SHP77 (cell line): Measurements from ENCODE around the gene TPM2.
A peak's percentile ranks its signal among the peaks of the same experiment; 100 is the strongest.

Experiments
- DNase-seq, 2 experiments: peaks; one replicate each; lab custom pipeline; 2025; lab: John Stamatoyannopoulos, UW

The TPM2 gene

GRCh38 chr9:35696520-35697215, 6.9 kb upstream of the TPM2 start:
- peak; percentile 3 to 10 for DNase-seq

DNA sequence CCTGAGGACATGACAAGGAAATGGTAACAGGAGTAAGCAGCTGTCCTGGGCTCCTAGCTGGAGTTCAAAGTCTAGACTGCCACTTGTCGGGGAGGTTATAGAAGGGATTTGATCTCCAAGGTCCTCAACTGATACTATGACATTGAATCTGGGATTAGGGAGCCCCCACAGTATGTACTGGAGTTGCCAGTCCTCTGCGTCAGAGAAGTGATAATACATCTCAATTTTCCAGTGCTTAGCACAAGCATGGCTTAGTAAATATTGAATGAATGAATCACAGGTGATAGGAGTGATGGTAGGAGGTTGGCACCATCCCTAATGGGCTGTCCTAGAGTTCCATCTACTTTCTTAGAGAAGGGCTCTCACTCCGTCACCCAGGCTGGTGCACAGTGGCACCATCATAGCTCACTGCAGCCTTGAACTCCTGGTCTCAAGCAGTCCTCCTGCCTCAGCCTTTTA, 6.2 kb upstream of the TPM2 start:
- DNase-seq, result no peak

- DNase-seq, result no peak
Observed at GRCh38 chr9:35691757-35692301, 2.1 kb upstream of the TPM2 start.

DNA sequence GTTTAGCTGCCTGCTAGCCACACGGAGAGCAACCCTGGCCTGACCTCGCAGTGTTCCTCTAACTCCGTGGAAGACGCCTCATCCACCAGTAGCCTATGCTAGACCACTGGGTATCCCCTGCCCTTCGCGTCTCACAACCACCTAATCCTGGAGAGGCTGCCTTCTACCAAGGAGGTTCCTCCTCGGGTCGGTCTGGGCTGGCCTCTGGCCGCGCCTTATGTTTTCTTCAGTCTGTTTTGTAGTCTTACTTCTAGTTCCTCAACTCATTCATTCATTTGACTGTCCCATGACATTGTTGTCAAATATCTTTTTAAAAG, 1.6 kb upstream of the TPM2 start:
- no peak for DNase-seq

- peak in 1 of 2 experiments; percentile 6 for DNase-seq
Observed at GRCh38 chr9:35690614-35691333, 1.0 kb upstream of the TPM2 start.

DNA sequence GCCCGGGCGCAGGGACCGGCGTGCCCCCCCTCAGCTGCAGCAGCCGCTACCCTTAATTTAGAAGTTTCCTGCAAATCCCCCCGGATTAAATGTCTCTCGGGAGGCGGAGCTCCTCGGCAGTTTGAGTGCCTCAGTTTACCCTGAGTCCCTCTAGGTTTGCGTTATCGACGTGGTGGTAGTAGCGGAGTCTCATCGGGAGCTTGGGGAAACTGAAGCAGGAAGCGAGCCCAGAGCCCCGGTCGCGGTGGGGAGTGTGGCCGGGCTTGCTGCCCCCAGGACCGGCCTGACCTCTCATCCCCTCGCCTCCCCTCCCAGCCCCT, 529 bp upstream of the TPM2 start:
- no peak for DNase-seq

DNA sequence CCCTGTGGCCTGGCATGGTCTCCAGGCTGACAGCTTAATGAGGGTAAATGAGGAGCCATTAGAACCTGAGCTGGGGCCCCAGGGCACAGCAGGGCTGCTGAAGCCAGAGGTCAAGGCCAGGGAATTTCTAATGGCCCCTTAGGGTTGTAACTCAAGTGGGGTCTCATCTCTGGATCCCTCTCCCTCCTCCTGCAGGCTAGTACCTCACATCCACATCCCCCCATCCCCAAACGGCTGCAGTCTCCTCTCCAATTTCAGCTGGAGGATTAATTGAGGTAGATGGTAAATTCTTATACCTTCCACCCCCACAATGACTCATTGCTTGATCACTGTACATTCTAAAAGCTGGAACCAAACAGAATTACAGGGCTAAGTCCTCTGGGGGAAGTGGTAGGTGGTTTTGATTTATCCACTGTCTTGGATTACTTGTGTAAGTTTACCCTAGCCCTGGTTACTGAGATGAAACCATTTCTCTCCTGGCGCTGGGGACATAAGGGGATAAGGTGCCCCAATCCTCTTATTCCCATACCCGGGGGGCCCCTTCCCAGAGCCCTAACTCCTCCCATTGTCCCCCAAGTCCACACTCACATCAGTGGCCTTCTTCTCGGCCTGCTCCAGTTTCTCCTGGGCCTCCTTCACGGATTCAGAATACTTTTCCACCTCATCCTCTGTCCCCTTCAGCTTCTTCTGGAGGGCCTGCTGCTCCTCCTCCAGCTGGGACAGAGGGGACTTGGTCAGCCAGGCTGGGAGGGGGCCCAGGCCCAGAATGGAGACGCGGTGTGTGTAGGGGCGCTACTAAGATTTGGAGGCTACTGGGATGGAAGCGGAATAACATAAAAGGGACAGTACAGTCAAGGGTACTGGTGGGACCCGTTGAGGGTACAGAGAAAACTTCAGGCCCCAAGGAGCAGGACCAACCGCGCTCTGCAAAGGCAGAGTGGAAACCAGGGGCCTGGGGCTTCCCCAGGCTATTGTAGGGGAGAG, 875 bp downstream of the TPM2 start:
- no peak for DNase-seq

DNA sequence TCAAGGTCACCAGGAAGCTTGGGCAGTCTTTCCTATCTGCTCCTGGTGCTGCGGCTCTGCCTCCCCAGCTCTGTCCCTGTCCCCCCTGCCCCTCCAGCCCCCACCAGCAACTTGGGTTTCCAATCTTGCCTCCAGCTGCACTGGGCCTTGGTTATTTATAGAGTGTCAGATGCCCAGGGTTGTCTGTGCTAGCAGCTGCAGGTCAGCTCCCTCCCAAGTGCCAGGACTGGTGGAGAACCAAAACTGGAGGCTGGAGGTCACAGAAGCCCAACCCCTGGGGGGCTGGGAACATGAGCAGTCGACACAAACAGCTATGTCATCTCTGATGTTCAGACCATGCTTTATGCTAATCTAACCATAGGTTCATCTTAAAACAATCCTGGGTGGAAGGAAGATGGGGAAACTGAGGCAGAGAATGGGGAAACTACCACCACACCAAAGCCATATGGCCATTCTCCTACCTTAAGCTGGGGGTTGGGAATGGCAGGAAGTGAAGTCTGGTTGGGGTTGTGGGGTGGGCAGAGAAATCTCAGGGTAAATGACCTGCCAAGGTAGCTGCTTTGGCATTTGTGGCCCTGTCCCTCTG, 1.7 kb downstream of the TPM2 start:
- DNase-seq, result no peak

DNA sequence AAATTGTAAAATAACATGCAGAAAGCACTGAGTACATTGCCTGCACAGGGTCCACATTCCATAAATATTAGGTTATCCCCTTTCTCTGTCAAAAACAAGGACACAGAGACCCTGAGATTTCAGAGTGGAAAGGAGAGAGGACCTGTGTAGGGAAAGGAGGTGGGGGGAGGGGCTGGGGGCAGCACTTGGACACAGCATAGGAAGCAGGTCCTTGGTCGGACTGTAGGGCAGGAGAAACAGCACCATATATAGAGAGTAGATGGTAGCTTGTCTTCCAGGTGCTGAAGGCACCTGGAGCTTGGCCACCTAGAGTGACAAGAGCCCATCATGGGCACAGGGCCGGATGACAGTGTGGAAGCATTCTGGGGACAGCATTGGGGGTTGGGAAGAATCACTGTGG, 2.4 kb downstream of the TPM2 start:
- no peak for DNase-seq

DNA sequence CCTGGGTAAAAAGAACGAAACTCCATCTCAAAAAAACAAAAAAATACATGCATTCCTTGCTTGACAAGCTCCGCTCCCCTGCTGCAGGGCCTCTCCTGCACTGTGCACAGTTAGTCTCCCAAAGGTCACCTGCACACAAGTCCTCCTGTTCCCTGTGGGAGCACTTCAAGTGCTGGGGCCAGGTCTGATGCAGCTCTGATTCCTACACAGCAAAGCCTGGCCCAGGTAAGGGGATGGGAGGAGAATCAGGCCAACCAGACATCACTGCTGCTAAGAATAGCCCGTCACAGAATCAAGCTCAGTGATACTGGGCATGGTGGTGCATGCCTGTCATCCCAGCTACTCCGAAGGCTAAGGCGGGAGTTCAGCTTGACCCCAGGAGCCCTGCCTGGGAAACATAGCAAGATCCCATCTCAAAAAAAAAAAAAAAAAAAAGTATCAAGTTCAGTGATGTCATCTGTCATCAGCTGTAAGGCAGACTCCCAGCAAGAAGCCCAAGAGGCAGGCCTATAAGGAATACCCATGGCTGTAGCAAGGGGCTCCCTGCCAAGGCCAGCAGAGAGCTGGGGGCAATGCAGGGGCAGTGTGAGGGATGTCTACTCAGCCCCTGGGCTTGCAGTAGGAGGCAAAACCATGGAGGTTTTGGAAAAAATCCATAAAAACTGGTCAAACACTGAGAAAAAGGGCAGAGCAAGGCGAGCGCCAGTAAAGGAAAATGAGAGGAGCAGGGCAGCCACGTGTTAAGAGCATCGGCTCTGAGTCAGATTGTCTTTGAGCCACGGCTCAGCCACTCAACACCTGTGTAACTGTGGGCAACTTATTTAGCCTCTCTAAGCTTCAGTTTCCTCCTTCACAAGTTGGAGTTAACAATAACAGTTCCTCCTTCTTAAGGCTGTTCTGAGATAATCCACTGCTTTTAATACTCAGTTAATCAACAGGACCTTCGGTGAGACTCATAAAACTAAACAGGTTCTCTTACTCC, 3.2 kb downstream of the TPM2 start:
- DNase-seq, result no peak

DNA sequence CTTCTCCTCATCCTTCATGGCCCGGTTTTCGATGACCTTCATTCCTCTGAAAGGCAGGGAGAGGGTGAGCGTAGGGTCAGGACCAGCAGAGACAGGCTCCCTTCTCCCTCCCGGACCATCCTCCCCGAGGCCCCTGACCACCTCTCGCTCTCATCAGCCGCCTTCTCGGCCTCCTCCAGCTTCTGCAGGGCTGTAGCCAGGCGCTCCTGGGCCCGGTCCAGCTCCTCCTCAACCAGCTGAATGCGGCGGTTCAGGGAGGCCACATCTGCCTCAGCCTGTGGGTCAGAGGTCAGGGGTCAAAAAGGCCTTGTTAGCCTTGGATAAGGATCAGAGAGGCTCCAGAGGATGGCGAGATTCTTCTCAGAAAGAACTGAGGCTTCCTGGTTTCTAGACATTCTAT, 4.2 kb downstream of the TPM2 start:
- DNase-seq, result no peak

DNA sequence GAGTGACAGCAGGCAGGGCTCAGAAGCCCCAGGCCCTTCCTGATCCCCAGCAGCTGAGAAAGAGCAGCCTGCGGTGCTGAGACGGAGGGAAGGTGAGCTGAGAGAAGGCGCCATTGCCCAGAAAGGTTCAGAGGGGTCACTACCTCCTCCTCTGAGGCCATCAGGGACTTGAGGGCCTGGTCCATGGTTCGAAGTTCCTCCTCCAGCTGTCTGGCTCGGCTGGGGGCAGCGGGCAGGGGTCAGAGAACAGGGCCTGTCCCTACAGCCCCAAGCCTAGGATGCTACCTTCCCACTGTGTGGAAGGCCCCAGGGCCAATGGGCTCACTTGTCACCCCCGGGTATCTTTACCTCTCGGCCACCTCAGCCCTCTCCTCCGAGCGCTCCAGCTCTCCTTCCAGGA, 4.8 kb downstream of the TPM2 start:
- no peak for DNase-seq

GRCh38 chr9:35683323-35683722, 6.4 kb downstream of the TPM2 start:
- DNase-seq, result no peak

- no peak for DNase-seq
Observed at GRCh38 chr9:35682520-35683315, 7.0 kb downstream of the TPM2 start.

GRCh38 chr9:35682051-35682450, 7.7 kb downstream of the TPM2 start:
- DNase-seq, result no peak

GRCh38 chr9:35681341-35682002, 8.3 kb downstream of the TPM2 start:
- DNase-seq, result no peak

DNA sequence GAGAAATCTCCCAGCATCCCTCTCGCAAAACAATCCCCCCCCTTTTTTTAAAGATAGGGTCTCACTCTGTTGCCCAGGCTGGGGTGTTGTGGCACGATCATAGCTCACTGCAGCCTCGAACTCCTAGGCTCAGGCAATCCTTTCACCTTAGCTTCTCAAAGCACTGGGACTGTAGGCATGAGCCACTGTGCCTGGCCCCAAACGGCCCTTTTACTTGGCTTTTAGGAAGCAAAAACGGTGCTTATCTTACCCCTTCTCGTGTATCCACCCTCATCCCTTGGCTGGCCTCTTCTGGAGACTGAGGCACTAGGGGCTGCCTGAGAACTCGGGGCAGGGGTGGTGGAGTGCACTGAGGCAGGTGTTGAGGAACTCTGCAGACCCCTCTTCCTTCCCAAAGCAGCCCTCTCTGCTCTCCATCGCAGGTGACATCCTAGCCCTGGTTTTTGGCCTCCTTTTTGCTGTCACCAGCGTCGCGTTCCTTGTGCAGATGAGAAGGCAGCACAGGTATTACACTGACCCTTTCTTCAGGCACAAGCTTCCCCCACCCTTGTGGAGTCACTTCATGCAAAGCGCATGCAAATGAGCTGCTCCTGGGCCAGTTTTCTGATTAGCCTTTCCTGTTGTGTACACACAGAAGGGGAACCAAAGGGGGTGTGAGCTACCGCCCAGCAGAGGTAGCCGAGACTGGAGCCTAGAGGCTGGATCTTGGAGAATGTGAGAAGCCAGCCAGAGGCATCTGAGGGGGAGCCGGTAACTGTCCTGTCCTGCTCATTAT, 9.2 kb downstream of the TPM2 start:
- DNase-seq, result no peak

GRCh38 chr9:35679766-35680330, 9.9 kb downstream of the TPM2 start:
- no peak for DNase-seq
